Heart left ventricle (tissue), 16 donors: Measurements from ENCODE around the gene IMMP2L. TPM values are rescaled to one million over a fixed set of nuclear protein-coding genes. Genes with fewer than 3 reads are reported as not detected.

Experiments used
- ATAC-seq, 4 donors: fragments of 200-7000 bp; cut with Tn5 transposase; one replicate each; pipeline ENCODE4 v1.9.1; 2020 to 2022; ENCODE audit warnings: moderate library complexity in 4 of 4, mild to moderate bottlenecking in 3 of 4, moderate number of reproducible peaks in 1 of 4
- DNase-seq, 5 donors: peaks; one replicate each; pipeline ENCODE4 v3.0.0-alpha.2; 2020
- H3K27ac ChIP-seq, 12 donors: fragments of 200-600 bp; sonication (generic) in 4 of 12; one replicate each; pipeline versions ENCODE4 v1.5.0 to v1.8.0; 2016 to 2022; ENCODE audit warnings: mild to moderate bottlenecking in 2 of 12
- H3K27me3 ChIP-seq, 9 donors: fragments of 200-600 bp; sonication (generic) in 2 of 9; one replicate each; pipeline versions ENCODE4 v1.5.1 to v1.8.0; 2016 to 2022; ENCODE audit warnings: mild to moderate bottlenecking in 3 of 9
- H3K36me3 ChIP-seq, 9 donors: fragments of 200-600 bp; sonication (generic) in 2 of 9; one replicate each; pipeline versions ENCODE4 v1.5.0 to v1.8.0; 2018 to 2022; ENCODE audit warnings: mild to moderate bottlenecking in 2 of 9
- H3K4me1 ChIP-seq, 12 donors: fragments of 200-600 bp; sonication (generic) in 4 of 12; one replicate each; pipeline versions ENCODE4 v1.5.0 to v1.8.0; 2016 to 2022; ENCODE audit warnings: mild to moderate bottlenecking in 3 of 12
- H3K4me3 ChIP-seq, 12 donors: fragments of 200-600 bp; sonication (generic) in 4 of 12; one replicate each; pipeline versions ENCODE4 v1.5.0 to v1.8.0; 2017 to 2022; ENCODE audit warnings: mild to moderate bottlenecking in 9 of 12, moderate library complexity in 4 of 12
- H3K9me3 ChIP-seq, 12 donors: fragments of 200-600 bp; sonication (generic) in 4 of 12; one replicate each; pipeline versions ENCODE4 v1.5.0 to v1.8.0; 2016 to 2022; ENCODE audit warnings: mild to moderate bottlenecking in 1 of 12
- CTCF ChIP-seq, 12 donors: fragments of 200-600 bp; sonication (generic) in 4 of 12; IDR thresholded peaks; one replicate each; pipeline versions ENCODE4 v1.5.0 to v1.8.0; 2018 to 2022; ENCODE audit warnings: antibody characterized with exemption in 12 of 12, mild to moderate bottlenecking in 5 of 12
- POLR2A ChIP-seq, 2 donors: fragments of 450-650 bp; IDR thresholded peaks; one replicate each; pipeline ENCODE4 v1.6.1; 2017; ENCODE audit warnings: antibody characterized with exemption in 2 of 2, mild to moderate bottlenecking in 2 of 2, moderate library complexity in 2 of 2
- WGBS, 4 donors: extraction: QIAGEN DNeasy Blood & Tissue Kit in 2 of 4; methylation state at CpG; one replicate each; pipeline versions ENCODE4 v1.1.5 to v1.1.7; 2013 to 2018; 5-methylcytosine and 5-hydroxymethylcytosine counted together
- intact Hi-C, 10 donors: fragments of 100-400 bp; cut with DNase I; formaldehyde crosslinking; loops; one replicate each; pipeline versions ENCODE4 v1.11.1 to v1.14.2; 2022
- polyA plus RNA-seq, 2 donors: library from polyadenylated mRNA; stranded (reverse); fragments of 200-250 nt; gene quantifications; one replicate each; pipeline ENCODE4 v1.2.3, GENCODE V29; 2013
- total RNA-seq, 9 donors: library from RNA; depleted of rRNA in 2 of 9; stranded (reverse); fragments of >200 nt in 2 of 9; fragmentation: NEBNext Ultra II Directional in 3 of 9; extraction: Animal tissue kit (Norgen Biotek cat#: 25700) in 3 of 9; gene quantifications; one replicate each; pipeline versions ENCODE4 v1.1.0 to v1.2.4, GENCODE V29; 2016 to 2023
- donor health status: ischemic (EF 13 %, LVEDD 7.1; RV severe dilation, severe dysfunction).
- donor health status: healthy with polysubstance abuse.
- donor health status: DM: no; HTN: yes; CAD: no.
- donor health status: DM: no; HTN: no; CAD: no.
- donor health status: ischemic (EF 25% LVEDD 6.9; RV normal size, moderate dysfunction).
- donor health status: ischemic (EF 25% LVEDD 5.7; RV mildly dilated, moderate dysfunction).
- donor health status: healthy.
- donor health status: DM: yes; HTN: yes; CAD: no.
- donor health status: ischemic (EF 35%, LVEDD 5.7; RV mildly dilated, moderate dysfunction).
- donor health status: nonischemic (EF 11% LVEDD 7.7; RV severe dilation, severe dysfunction).
- donor health status: DM: yes; HTN: yes; CAD: no.
- donor health status: PGD.
- donor health status: ischemic (EF 29% LVEDD 5.4; RV normal size, mild dysfunction).
- donor health status: nonischemic (EF 23%, LVEDD 6.1; RV moderate dilation, normal function).

Gene IMMP2L
- total and polyA plus RNA-seq, 11 donors: 5.1 to 17.2 (median 15.9) TPM

DNA sequence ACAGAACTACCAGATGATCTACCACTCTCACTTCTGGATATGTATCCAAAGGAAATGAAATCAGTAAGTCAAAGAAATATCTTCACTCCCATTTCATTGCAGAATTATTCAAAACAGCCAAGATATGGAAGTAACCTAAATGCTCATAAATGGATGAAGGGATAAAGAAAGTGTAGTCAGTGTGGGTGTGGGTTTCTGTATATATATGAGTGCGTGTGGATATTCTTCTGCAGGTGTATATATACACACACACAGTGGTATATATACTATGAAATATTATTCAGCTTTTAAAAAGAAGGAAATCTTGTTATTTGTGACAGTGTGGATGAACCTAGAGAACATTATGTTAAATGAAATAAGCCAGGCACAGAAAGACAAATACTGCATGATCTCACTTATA lies 48.7 kb downstream of the IMMP2L start:
- H3K4me3 ChIP-seq: no peak overlapping the region
- no peaks in the 10 kb centered on the region for H3K27me3 ChIP-seq
- H3K36me3 ChIP-seq: no peaks in the 10 kb centered on the region
- ATAC-seq (no peak), DNase-seq (no peak)
- WGBS, 4 donors: 96 to 98% (median 97%) methylated on average over 1 of the region's 1 CpG
- H3K27ac ChIP-seq: no peak overlapping the region
- H3K4me1 ChIP-seq: peaks cover 0 to 6% (median 0%) of the 10 kb centered on the region in 12 donors
- H3K9me3 ChIP-seq: no peaks in the 10 kb centered on the region
- TF ChIP-seq CTCF (IDR thresholded peaks at IDR 0.05) (no peak), POLR2A (IDR thresholded peaks at IDR 0.05) (no peak)
- intact Hi-C loops: no loop called here

DNA sequence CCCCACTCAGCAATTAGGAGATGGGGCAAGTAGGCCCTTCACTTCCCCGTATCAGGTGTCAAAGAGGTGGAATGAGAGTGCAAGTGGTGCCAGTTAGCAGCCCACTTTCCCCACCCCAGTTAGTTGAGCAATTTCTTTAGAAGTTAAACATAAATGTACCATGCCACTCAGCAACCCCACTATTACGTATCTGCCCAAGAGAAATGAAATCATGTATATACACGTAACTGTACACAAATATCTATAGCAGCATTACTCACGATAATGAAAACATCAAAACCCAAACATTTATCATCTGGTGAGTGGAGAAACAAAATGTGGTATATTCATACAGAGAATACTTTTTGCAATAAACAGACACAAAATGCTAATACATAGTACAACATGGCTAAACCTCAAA lies 50.4 kb downstream of the IMMP2L start:
- TF ChIP-seq POLR2A (IDR thresholded peaks at IDR 0.05) (no peak), CTCF (IDR thresholded peaks at IDR 0.05) (no peak)
- intact Hi-C loops: no loop called here
- no peak overlapping the region for H3K27ac ChIP-seq
- H3K9me3 ChIP-seq: no peaks in the 10 kb centered on the region
- WGBS, 4 donors: 94 to 98% (median 94%) methylated on average over 4 of the region's 4 CpGs
- no peaks in the 10 kb centered on the region for H3K36me3 ChIP-seq
- no peaks in the 10 kb centered on the region for H3K27me3 ChIP-seq
- no peak overlapping the region for H3K4me3 ChIP-seq
- DNase-seq (no peak), ATAC-seq (no peak)
- no peaks in the 10 kb centered on the region for H3K4me1 ChIP-seq

DNA sequence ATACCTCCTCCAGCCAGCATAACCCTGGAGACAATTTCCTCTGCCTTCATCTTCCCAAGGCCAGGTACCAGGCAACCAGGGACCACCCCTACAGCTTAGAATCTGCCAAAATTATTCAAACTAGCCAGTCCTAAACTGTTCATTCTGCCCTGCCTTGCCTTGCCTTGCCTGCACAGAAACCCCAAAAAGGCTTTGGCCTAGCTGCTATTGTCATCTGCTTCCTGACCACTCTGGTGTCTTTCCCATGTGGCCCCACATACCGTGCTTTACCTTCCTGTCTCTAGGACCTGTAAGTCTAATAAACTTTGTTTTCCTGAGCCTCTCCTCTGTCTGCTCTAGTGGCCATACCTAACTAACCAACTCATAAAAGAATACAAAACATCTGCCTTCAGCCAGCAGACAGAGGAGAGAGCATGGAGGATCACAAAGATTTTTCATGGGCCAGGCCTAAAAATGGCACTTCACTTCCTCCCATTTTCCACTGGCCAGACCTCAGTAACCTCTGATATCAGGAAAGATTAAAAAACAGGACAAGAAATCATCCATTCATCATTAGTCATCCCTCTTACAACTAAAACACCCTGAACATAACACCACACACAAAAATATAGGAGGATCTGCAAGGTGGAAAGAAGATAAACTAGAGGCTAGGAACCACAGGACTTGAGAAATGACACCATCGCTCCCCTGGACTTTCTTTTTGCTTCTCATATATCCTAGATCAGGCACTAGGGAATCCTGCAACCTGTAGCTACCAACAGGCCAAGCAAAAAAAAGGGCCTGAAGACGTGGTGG lies 51.5 kb downstream of the IMMP2L start:
- no peaks in the 10 kb centered on the region for H3K27me3 ChIP-seq
- intact Hi-C loops: no loop called here
- 82 to 87% (median 87%) methylated on average over 3 of the region's 3 CpGs for WGBS, 4 donors
- no peaks in the 10 kb centered on the region for H3K9me3 ChIP-seq
- TF ChIP-seq POLR2A (IDR thresholded peaks at IDR 0.05): no peak
- no peak for TF ChIP-seq CTCF (IDR thresholded peaks at IDR 0.05)
- no peak for ATAC-seq
- no peaks in the 10 kb centered on the region for H3K4me1 ChIP-seq
- no peak overlapping the region for H3K27ac ChIP-seq
- no peaks in the 10 kb centered on the region for H3K36me3 ChIP-seq
- DNase-seq: no peak
- H3K4me3 ChIP-seq: no peak overlapping the region

- intact Hi-C loops: no loop called here
- ATAC-seq (no peak), DNase-seq (no peak)
- no peak for TF ChIP-seq POLR2A (IDR thresholded peaks at IDR 0.05)
- no peaks in the 10 kb centered on the region for H3K4me1 ChIP-seq
- H3K27me3 ChIP-seq: no peaks in the 10 kb centered on the region
- no peak overlapping the region for H3K27ac ChIP-seq
- no peaks in the 10 kb centered on the region for H3K36me3 ChIP-seq
- no peak overlapping the region for H3K4me3 ChIP-seq
- 94 to 97% (median 96%) methylated on average over 4 of the region's 4 CpGs for WGBS, 4 donors
- H3K9me3 ChIP-seq: peaks cover 0 to 3% (median 0%) of the 10 kb centered on the region in 12 donors
Observed at GRCh38 chr7:111510062-111510461, 52.2 kb downstream of the IMMP2L start.

GRCh38 chr7:111509288-111509687 lies 53.0 kb downstream of the IMMP2L start:
- no peak for DNase-seq
- no peak for TF ChIP-seq CTCF (IDR thresholded peaks at IDR 0.05)
- TF ChIP-seq POLR2A (IDR thresholded peaks at IDR 0.05): no peak
- H3K27me3 ChIP-seq: no peaks in the 10 kb centered on the region
- no peak for ATAC-seq
- intact Hi-C loops: no loop called here
- H3K36me3 ChIP-seq: no peaks in the 10 kb centered on the region
- H3K4me3 ChIP-seq: no peak overlapping the region
- WGBS, 4 donors: 74 to 91% (median 81%) methylated on average over 1 of the region's 1 CpG
- peaks cover 0 to 3% (median 0%) of the 10 kb centered on the region in 12 donors for H3K9me3 ChIP-seq
- H3K4me1 ChIP-seq: no peaks in the 10 kb centered on the region
- no peak overlapping the region for H3K27ac ChIP-seq
